ENCODE data around the gene IER3IP1. TPM values are rescaled to one million over a fixed set of nuclear protein-coding genes. Genes with fewer than 3 reads are reported as not detected.

Gene IER3IP1
- total RNA-seq, 1 experiment from 2014 or later, result 7.6 TPM

DNA sequence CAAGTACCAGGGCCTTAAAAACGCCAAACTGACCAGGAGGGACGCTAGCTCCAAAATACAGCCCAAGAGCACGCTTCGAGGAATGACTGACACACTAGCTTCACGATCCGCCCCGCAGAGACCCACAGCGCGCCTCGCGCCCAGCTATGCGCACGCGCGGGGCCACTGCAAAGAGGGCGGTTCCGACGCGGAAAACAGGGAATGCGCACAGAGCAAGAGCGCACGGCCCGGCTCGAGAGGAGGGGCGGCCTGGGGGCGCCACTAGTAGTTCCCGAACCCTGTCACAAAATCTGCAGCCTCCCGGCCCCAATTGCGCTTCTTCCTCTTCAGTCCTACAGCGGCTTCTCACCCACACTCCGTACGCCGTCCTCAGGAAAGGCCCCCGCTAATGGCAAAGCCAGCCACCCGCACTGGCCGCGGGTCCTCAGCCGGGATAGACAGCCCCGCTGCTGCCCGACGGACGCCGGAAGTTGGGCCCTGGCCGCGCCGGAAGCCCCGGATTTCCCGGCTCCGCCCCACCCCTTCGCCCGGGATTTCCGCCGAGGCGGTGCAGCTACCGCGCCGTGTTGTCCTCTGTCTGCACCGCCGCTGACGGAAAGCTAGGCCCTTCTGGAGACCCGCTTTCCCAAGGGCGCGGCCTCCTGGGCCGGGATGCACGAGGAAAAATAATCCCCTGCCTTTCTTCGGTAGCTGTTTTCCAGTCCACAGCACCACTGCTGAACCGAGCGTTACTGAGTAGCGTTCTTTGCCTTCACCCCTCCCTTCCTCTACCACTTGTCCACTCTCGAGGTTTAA lies 25.9 kb downstream of the IER3IP1 start, which contains the start of gene HDHD2:
TSS of gene HDHD2 (minus strand) at position 472 of the 795 bp plus-strand sequence. CDS start 14,061 bp downstream, outside the sequence.
- no CpG with 5 or more reads among the region's 70 CpGs for WGBS (ENCODE audit: extremely low coverage, insufficient read length, low lambda C conversion rate)
- peak within 1 kb of the TSS; percentile 81 for H4K5ac ChIP-seq (ENCODE audit: insufficient read length, low read depth, low read length)
- H3K4me1 Mint-ChIP-seq, result peaks cover 20 to 22% of the 10 kb centered on the region in 2 experiments

More for the DNA sequence above, 25.9 kb downstream of the IER3IP1 start, which contains the start of gene HDHD2:
- peaks cover 1% of the 10 kb centered on the region for H3K27me3 Mint-ChIP-seq (ENCODE audit: low read depth)
- Histone ChIP-seq H3K18ac (ENCODE audit: insufficient read length, low read depth, low read length) (peak within 1 kb of the TSS; percentile 44), H3K9ac (ENCODE audit: extremely low read depth, insufficient read length, low read length) (peak within 1 kb of the TSS; percentile 84), H4K20me1 (ENCODE audit: control insufficient read depth, insufficient read depth, insufficient read length) (peaks cover 2% of the 10 kb centered on the region), H2BK12ac (ENCODE audit: insufficient read length, low read depth, low read length) (no peak within 1 kb of the TSS), H3K14ac (ENCODE audit: insufficient read depth, low read length) (peak within 1 kb of the TSS; percentile 93), H2BK5ac (ENCODE audit: insufficient read length, low read length) (no peak within 1 kb of the TSS), H3K23ac (ENCODE audit: insufficient read length, low read depth, low read length) (no peak within 1 kb of the TSS), H3K4me2 (ENCODE audit: insufficient read depth, insufficient read length, low read length) (peak within 1 kb of the TSS; percentile 96), H2AFZ (ENCODE audit: low read length) (peak within 1 kb of the TSS; percentile 52), H2AK5ac (ENCODE audit: insufficient read length, low read length) (no peak within 1 kb of the TSS), H2BK20ac (ENCODE audit: low read depth, low read length, poor library complexity, severe bottlenecking) (no peak within 1 kb of the TSS), H3K4ac (ENCODE audit: low read depth, low read length) (no peak within 1 kb of the TSS), H4K8ac (replicated peaks; ENCODE audit: insufficient read length, low read depth, low read length) (peak within 1 kb of the TSS; percentile 5), H3K27ac (ENCODE audit: insufficient read length, low read depth, low read length) (no peak within 1 kb of the TSS), H3K23me2 (ENCODE audit: insufficient read length, low read depth, low read length, poor library complexity, severe bottlenecking) (peaks cover 15% of the 10 kb centered on the region), H3T11ph (ENCODE audit: low read length) (no peak within 1 kb of the TSS), H3K27me3 (ENCODE audit: insufficient read depth, low read length) (no peaks in the 10 kb centered on the region), H2BK15ac (ENCODE audit: low read depth, low read length) (peak within 1 kb of the TSS; percentile 24; the same call in 1 of the 2 replicates), H3K79me2 (ENCODE audit: insufficient read depth, low read length) (peaks cover 10% of the 10 kb centered on the region; the same call in 1 of the 2 replicates), H2BK120ac (ENCODE audit: low read depth, low read length, poor library complexity, severe bottlenecking) (no peak within 1 kb of the TSS), H3K4me1 (ENCODE audit: insufficient read depth, low read length) (peaks cover 2% of the 10 kb centered on the region; the same call in 1 of the 2 replicates), H3K56ac (ENCODE audit: insufficient read length, low read depth, low read length) (no peak within 1 kb of the TSS), H3K9me3 (ENCODE audit: control insufficient read depth, low read depth, low read length) (no peaks in the 10 kb centered on the region), H4K91ac (ENCODE audit: insufficient read length, low read depth, low read length) (no peak within 1 kb of the TSS), H3K79me1 (ENCODE audit: insufficient read depth, low read depth, low read length, poor library complexity, severe bottlenecking) (peaks cover 3% of the 10 kb centered on the region)
- peaks cover 0 to 15% (median 0%) of the 10 kb centered on the region in 3 experiments; a peak in 2 of 7 replicates for H3K36me3 Mint-ChIP-seq (ENCODE audit: insufficient read depth in 1 of 3, low read depth in 3 of 3)
- no peaks in the 10 kb centered on the region for H3K9me3 Mint-ChIP-seq
- H3K4me3 Mint-ChIP-seq, result peak within 1 kb of the TSS; percentile 85 to 95
- peak within 1 kb of the TSS; percentile 94 to 97 (median 97) for H3K27ac Mint-ChIP-seq
- no peak for TF ChIP-seq CTCF (conservative IDR thresholded peaks at IDR 0.05)
- DNase-seq, result peak; percentile 86
